GM18858 (cell line): Measurements from ENCODE around the gene GRK4.
"Not testable (repeated sequence)": the region's sequence is repeated elsewhere in the genome, so short reads cannot be mapped to it uniquely, and the experiment has no call there.

Source experiments
- ATAC-seq: cut with Tn5 transposase; IDR thresholded peaks from one replicate; pipeline ENCODE4 v1.9.1; 2021; ENCODE audit not compliant: unreplicated experiment

The GRK4 gene

GRCh38 chr4:2941138-2942036, 22.0 kb upstream of the GRK4 start:
- no peak for ATAC-seq

DNA sequence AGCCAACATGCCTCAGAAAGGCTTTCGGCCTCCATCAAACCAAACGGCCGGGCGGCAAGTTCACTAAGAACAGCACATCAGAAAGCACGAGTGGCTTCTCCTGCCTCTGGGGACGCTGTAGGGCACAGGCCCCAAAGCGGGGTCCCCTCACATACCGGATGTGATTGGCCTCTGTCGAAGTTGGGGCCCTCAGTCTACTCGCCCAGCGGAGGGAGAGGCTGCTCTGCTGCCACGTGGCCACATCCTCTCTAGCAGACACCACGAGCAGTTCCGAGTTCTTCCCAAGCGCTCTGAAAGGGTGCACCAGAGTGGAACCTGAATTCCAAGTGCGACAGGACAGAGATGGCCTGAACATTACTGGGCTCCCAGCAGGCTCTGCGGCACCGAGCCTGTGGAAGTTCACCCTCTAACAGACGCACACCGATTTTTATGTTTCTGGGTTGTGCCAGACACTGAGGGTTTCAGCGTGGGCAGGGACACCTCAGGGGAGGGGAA, 21.3 kb upstream of the GRK4 start:
- no peak for ATAC-seq

GRCh38 chr4:2942532-2943363, 20.6 kb upstream of the GRK4 start:
- ATAC-seq = no peak

DNA sequence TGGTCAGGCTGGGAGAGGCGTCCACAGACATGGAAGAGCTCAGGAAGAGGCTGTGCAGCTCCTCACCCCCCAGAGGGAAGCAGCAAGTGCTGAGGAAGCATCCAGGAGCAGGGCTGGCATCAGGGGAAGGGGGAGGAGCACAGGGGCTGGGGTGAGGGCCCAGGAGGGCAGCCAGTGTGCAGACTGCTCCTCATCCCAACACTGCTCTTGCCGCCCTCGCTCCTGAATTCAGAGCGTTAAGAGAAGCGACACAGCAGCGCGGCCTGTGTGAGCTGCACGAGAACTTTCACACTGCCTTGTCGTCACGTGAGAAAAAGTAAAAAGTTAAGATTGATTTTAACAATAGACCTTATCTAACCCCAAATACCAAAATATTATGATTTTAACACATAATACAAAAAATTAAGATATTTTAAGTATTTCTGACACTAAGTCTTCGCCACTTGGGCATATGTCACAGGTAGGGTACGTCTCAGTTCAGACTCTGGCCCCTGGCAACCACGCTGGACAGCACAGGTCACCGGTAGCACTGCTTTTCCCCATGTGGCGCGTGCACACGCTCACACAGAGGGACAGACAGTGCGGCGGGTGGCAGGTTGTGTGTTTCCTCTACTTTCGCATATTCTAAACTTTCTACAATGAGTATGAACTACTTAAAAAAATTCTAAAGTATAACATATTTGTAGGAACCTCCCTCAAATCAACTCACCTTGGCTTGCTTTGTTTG, 19.8 kb upstream of the GRK4 start:
- no peak for ATAC-seq

DNA sequence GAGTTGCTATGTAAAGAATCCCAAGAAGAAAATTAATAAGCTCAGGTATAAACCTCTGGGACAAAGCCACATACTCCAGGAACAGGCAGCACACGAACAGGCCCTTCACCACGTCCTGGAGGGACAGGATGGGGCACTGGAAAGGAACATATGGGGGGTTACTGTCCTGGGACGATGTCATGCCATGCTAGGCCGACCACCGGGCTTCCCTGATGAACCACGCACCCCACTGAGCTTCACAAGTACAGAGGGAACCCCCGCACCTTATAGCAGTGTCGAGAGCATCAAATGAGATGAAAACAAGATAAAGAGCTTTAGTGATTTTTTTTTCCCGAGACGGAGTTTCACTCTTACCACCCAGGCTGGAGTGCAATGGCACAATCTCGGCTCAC, 19.3 kb upstream of the GRK4 start:
- no peak for ATAC-seq

GRCh38 chr4:2944586-2945526, 18.5 kb upstream of the GRK4 start:
- no peak for ATAC-seq

DNA sequence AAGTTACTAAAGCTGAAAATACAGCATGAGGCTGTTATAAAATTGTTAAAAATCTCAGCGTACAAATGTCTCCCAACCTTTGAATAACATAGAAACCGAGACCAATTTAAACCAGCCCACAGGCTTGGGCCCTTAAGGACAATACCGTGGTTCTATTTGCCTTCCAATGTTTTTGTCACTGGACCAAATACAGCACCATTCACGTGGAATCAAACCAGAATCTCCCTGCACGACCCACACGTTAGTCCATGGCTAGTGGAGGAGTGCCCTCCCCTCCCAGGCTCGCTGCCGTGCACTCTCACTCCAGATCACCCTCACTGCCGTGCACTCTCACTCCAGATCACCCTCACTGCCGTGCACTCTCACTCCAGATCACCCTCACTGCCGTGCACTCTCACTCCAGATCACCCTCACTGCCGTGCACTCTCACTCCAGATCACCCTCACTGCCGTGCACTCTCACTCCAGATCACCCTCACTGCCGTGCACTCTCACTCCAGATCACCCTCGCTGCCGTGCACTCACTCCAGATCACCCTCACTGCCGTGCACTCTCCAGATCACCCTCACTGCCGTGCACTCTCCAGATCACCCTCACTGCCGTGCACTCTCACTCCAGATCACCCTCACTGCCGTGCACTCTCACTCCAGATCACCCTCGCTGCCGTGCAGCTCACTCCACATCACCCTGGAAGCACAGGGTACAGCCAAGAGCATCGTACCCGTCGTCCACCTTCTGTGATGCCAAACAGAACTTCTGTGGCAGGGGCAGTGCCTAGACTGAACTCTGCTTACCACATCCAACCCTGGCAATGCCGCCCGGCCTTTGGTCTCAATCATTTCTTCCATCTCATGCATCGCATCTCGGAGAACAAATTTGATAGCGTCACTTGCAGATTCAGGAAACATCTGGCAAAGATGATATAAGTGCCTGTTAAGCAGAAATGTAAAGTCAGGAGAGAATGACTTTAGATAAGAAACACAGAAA, 17.5 kb upstream of the GRK4 start:
- ATAC-seq = not testable (repeated sequence)

- no peak for ATAC-seq
Observed at GRCh38 chr4:2946812-2947600, 16.4 kb upstream of the GRK4 start.

DNA sequence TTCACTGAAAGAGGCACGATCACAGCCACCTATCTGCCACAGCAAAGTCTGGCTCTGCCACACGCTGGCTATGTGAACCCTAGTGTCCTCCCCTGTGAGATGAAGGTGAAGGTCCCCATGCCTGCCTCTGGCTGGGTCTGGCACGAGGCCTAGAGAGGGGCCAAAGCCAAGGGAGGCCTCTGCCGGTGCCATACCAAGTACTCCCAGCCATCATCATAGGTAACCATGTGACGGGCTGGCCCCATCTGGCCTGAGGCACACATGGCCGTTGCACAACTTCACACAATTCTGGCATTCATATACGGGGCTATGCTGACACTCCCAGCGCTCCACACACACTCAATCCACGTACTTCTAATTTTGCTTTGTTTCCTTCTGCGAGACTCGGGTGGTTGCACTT, 15.4 kb upstream of the GRK4 start:
- no peak for ATAC-seq

DNA sequence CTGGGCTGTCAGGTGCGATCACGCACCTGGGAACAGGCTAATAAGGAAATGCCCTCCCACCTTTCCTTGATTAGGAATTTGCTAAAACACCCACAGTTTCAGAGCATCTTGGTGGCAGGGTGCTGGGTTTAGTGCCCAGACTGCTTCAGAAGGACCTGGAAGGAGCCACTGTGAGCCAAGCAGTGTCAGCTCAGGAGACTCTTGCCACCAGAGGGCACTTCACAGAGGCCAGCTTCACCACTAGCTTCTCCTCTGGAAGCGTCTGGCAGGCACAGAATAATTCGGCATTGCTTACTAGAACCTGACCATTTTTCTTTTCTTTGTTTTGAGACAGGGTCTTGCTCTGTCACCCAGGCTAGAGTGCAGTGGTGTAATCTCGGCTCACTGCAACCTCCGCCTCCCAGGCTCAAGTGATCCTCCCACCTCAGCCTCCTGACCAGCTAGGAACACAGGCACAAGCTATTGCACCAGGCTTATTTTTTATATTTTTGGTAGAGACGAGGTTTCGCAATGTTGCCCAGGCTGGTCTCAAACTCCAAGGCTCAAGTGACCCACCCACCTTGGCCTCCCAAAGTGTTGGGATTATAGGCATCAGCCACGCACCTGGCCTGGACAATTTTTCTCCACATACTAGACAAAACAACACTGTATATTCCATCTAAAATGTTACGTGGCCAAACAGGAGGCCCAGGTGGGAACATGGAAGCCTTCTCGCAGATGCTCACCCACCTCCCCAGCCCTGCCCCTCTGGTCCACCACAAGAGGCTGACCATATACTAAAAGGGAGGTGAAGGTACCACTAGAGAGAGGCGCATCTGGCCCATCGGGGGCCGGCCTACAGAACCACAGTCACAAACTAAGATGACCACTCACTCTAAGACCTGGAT, 14.2 kb upstream of the GRK4 start:
- no peak for ATAC-seq

DNA sequence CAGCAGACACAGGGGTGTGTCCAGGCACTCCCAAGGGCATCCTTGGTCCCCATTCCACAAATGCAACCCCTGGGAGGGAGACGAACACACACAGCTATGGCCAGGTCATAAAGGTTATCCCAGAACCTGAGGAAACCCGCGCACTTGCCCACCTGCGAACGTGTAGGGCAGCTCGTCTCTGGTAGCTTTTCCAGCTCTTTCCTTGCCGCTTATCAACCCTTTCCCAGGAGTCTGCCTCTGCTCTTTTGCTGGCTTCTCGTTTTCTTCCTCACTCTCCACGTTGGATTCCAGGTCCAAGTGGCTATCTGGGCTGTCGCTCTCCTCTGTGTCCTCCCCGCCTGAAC, 13.6 kb upstream of the GRK4 start:
- ATAC-seq = no peak

DNA sequence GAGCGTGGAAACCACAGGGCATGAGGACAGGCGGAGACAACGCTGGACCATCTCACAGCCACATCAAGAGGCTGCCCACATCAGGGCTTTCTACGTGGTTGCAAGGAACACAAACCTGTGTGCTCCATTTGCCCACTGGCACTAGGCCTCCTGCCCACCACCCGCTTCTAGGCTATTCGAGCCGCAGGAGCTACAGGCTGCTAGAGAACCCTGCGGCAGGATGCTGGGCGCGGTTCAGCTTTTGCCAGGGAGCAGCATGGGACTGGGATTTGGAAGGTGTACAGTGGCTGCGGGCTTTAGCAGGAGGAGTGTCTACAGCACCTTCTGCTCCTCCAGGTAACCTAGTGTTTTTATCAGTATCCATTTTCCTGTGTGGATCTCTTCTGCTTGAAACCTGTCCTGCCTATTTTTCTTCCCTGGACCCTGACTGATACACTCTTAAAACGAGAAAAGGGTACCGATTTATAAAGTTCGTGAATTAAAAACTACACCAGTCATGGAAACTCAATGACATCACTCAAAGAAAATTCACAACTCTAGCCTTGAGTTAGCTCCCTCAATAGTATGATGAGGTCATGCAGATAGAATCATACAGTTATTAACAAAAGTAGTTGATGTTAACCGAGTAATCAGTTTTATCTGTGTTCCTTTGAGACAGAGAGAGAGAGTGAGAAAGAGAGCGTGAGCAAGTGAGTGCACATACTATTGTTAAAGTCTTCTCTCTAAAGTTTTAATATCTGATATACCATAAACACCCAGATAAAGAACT, 13.0 kb upstream of the GRK4 start:
- ATAC-seq = no peak

DNA sequence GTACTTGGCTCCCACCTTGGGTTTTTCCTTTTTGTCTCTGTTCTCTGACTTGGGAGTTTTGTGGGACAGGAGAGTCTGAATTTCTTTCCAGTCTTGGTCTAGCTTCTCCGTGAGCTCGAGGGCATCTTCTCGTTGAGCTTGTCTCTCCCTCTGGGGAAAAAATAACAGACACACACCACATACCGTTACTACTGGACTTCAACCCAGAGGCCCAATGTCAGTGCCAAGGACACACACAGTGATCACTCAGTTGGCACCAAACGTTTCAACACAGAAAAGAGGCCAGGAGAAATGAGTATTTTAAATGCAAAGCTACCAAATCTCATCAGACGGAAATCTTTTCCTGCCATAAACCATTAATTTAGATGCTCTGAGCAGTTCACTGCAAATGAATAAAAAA, 9.9 kb upstream of the GRK4 start:
- no peak for ATAC-seq

DNA sequence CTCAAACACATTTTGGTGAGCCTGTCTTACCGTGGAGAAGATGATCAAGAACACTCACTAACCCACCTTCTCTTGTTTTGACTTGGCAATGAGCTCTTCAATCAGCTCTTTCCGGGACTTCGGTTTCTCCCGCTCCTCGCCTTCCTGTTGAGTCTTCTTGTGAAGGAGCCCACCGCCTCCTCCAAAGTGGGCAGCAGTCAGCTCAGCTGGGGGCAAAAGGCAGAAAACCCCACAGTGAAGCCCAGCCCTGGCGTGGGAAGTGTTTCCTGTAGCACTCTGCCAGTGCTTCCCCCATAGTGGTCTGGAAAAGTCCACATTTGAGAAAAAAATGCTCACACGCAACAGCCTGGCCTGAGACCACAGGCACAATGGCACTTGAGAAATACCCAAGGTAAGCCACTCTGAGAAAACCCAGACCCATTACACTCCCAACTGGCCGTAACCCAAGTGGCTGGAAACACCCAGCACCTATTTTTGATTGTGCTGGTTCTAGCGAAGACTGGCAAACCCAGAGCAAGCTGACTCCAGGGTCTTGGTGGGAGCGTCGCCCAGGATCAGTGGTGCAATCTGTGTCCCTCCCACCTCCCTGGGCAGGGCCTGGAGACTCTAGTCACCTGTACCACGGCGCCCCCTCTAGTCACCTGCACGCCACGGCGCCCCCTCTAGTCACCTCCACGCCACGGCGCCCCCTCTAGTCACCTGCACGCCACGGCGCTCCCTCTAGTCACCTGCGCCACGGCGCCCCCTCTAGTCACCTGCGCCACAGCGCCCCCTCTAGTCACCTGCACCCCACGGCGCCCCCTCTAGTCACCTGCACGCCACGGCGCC, 8.8 kb upstream of the GRK4 start:
- ATAC-seq = no peak

- ATAC-seq = not testable (repeated sequence)
Observed at GRCh38 chr4:2955186-2956044, 8.0 kb upstream of the GRK4 start.
